SHP77 treated with DMSO at 0.1 percent for 48 hours (cell line): ENCODE results near the gene TUBB4B.
"Not testable (repeated sequence)": the region's sequence is repeated elsewhere in the genome, so short reads cannot be mapped to it uniquely, and the experiment has no call there.

Experiments used
- DNase-seq: peaks from one replicate; lab custom pipeline; 2025; lab: John Stamatoyannopoulos, UW

The TUBB4B gene

GRCh38 chr9:137237759-137238726, 3.0 kb upstream of the TUBB4B start:
- peak; percentile 70 for DNase-seq

- not testable (repeated sequence) for DNase-seq
These were observed 1.4 kb upstream of the TUBB4B start for GRCh38 chr9:137239541-137240200.

- no peak for DNase-seq
These were observed 708 bp upstream of the TUBB4B start for GRCh38 chr9:137240318-137240840.

- DNase-seq, result no peak
These were observed 592 bp downstream of the TUBB4B start for GRCh38 chr9:137241490-137242268.

GRCh38 chr9:137242269-137243203, 1.4 kb downstream of the TUBB4B start:
- no peak for DNase-seq

GRCh38 chr9:137243266-137243625, 2.2 kb downstream of the TUBB4B start:
- not testable (repeated sequence) for DNase-seq

- no peak for DNase-seq
These were observed 2.8 kb downstream of the TUBB4B start for GRCh38 chr9:137243626-137244485.

GRCh38 chr9:137244486-137245449, 3.7 kb downstream of the TUBB4B start:
- no peak for DNase-seq

GRCh38 chr9:137245450-137246421, 4.6 kb downstream of the TUBB4B start:
- DNase-seq, result no peak

- DNase-seq, result no peak
These were observed 6.2 kb downstream of the TUBB4B start for GRCh38 chr9:137247135-137247915.

- no peak for DNase-seq
These were observed 6.8 kb downstream of the TUBB4B start for GRCh38 chr9:137247916-137248175.

GRCh38 chr9:137250329-137251193, 9.5 kb downstream of the TUBB4B start:
- no peak for DNase-seq

GRCh38 chr9:137251194-137251461, 10.0 kb downstream of the TUBB4B start, which contains the start of gene STPG3:
TSS of gene STPG3 (plus strand) at chr9:137251286. CDS start at chr9:137251287, 1 bp downstream.
- DNase-seq, result no peak

- no peak for DNase-seq
These were observed 10.6 kb downstream of the TUBB4B start for GRCh38 chr9:137251490-137252268.
